DND-41 (cell line): ENCODE results near the gene FAM131A.

Experiments
- CTCF ChIP-seq: IDR thresholded peaks from 2 replicates; pipeline ENCODE4 v1.5.1; 2012; ENCODE audit warnings: borderline replicate concordance, low read length, moderate library complexity, mild to moderate bottlenecking; ENCODE audit not compliant: poor library complexity, severe bottlenecking; ENCODE audit errors: extremely low read depth
- EZH2 ChIP-seq: IDR thresholded peaks from 3 replicates; pipeline ENCODE4 v1.6.1; 2012; ENCODE audit warnings: borderline replicate concordance, low read depth, mild to moderate bottlenecking, moderate library complexity, low read length, inconsistent platforms; ENCODE audit not compliant: severe bottlenecking

- TF ChIP-seq CTCF (no peak), EZH2 (no peak)
Observed at GRCh38 chr3:184360070-184360928, 22.9 kb downstream of the FAM131A start.
